ENCODE results near the gene TMEM86B.

TMEM86B gene, protein sequence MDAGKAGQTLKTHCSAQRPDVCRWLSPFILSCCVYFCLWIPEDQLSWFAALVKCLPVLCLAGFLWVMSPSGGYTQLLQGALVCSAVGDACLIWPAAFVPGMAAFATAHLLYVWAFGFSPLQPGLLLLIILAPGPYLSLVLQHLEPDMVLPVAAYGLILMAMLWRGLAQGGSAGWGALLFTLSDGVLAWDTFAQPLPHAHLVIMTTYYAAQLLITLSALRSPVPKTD

DNA sequence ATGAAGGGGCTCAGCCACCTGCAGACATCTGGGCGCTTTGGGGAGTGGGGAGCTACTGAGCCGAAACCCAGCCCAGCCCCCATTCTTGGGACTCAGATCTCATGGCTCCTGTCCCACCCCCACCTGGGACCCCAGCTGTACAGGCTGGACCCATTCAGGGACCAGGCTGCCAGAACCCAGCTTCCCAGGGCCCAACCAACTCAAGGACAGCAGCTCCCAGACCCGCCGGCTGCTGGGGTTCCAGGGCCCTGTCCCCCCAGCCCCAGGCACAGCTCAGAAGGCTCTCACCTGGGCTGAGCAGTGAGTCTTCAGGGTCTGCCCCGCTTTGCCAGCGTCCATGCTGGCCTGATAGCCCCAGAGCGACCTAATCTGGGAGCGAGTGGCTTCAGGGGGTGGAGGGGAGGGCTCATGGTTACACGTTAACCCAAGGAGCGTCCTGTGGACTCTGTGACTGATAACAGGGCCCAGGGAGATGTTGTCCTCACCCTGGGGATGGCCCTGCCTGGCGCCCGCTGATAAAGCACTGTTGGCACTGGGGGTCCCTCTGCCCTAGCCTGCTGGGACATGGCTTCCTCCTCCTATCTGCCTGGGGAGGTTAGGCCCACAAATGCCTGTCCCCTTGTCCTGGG is at the start of gene TMEM86B:
Gene TMEM86B, minus strand, starts transcription at position 361 of the 629 bp plus-strand sequence. Its CDS starts 22 bp downstream, at position 339.
- peaks cover 15% of the 10 kb centered on the region for H3K36me3 Mint-ChIP-seq (ENCODE audit: low read depth)
- TF ChIP-seq, protein P1, sequence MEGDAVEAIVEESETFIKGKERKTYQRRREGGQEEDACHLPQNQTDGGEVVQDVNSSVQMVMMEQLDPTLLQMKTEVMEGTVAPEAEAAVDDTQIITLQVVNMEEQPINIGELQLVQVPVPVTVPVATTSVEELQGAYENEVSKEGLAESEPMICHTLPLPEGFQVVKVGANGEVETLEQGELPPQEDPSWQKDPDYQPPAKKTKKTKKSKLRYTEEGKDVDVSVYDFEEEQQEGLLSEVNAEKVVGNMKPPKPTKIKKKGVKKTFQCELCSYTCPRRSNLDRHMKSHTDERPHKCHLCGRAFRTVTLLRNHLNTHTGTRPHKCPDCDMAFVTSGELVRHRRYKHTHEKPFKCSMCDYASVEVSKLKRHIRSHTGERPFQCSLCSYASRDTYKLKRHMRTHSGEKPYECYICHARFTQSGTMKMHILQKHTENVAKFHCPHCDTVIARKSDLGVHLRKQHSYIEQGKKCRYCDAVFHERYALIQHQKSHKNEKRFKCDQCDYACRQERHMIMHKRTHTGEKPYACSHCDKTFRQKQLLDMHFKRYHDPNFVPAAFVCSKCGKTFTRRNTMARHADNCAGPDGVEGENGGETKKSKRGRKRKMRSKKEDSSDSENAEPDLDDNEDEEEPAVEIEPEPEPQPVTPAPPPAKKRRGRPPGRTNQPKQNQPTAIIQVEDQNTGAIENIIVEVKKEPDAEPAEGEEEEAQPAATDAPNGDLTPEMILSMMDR (IDR thresholded peaks at IDR 0.05; ENCODE audit: unreplicated experiment in 3 of 3): no peak
- no peaks in the 10 kb centered on the region for H3K27me3 Mint-ChIP-seq (ENCODE audit: low read depth)

DNA sequence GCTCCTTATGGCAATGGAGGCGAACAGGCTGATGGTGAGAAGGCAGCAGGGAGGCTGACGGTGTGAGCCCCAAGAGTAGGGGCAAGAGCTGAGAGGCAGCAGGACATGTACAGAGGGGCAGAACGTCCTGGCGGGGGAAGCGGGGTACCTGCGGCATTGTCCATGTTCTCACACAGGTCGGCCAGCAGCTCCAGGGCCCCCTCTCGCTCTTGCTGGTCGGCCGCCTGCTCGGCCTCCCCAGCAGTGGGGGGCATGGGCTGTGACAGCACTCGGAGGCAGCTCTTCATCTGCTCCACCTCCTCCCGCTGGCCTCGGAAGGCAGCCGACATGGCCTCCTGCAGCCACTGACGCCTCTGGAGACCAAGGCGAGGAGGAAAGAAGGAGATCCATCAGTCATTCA is 48.9 kb upstream of the TMEM86B start:
- peaks cover 13% of the 10 kb centered on the region for H3K36me3 Mint-ChIP-seq (ENCODE audit: low read depth)
- H3K9me3 Mint-ChIP-seq: no peaks in the 10 kb centered on the region
- TF ChIP-seq, protein P1 (IDR thresholded peaks at IDR 0.05; ENCODE audit: unreplicated experiment in 3 of 3): no peak
- peak overlapping the region; percentile 70 to 82 (median 74) for H3K4me3 Mint-ChIP-seq
- H3K27me3 Mint-ChIP-seq (ENCODE audit: low read depth): no peaks in the 10 kb centered on the region
- H3K27ac Mint-ChIP-seq: no peak overlapping the region
- peaks cover 17% of the 10 kb centered on the region for H3K4me1 Mint-ChIP-seq

More for the DNA sequence above, at the start of gene TMEM86B:
- peak within 1 kb of the TSS in 1 of 3 experiments; percentile 57 for H3K27ac Mint-ChIP-seq
- H3K4me3 Mint-ChIP-seq: no peak within 1 kb of the TSS
- H3K4me1 Mint-ChIP-seq: no peaks in the 10 kb centered on the region
- H3K9me3 Mint-ChIP-seq: no peaks in the 10 kb centered on the region

DNA sequence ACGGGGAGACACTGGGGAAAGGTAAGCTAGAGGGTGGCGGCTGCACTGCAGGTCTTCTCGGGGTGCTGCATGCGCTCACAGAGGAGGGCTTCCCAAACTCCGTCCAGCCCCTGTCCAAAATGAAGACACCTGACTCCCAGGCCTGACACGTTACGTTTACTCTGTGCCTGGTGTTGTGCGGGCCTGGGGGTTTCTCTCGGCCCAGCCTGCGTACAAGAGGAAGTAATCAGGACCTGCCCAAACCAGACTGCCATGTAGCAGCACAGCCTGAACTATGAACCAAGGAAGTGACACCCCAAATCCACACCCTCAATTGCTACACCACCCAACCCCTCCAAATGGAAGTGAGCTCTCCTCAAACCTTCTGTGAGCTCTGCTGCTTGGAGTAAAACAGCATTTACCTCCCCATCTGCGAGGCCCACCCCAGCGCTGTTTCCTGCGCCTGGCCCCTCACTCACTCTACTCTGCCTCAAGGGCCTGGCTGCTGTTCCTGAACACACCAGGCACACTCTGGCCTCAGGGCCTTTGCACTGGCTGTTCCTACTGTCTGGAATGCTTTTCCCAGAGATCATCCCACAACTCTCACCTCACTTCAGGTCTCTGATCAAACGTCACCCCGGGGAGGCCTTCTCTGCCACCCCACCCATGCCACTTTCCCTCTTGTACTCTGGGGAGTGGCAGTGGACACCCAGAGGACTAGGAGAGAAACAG is 48.3 kb upstream of the TMEM86B start:
- TF ChIP-seq, protein P1 (IDR thresholded peaks at IDR 0.05; ENCODE audit: unreplicated experiment in 3 of 3): no peak

DNA sequence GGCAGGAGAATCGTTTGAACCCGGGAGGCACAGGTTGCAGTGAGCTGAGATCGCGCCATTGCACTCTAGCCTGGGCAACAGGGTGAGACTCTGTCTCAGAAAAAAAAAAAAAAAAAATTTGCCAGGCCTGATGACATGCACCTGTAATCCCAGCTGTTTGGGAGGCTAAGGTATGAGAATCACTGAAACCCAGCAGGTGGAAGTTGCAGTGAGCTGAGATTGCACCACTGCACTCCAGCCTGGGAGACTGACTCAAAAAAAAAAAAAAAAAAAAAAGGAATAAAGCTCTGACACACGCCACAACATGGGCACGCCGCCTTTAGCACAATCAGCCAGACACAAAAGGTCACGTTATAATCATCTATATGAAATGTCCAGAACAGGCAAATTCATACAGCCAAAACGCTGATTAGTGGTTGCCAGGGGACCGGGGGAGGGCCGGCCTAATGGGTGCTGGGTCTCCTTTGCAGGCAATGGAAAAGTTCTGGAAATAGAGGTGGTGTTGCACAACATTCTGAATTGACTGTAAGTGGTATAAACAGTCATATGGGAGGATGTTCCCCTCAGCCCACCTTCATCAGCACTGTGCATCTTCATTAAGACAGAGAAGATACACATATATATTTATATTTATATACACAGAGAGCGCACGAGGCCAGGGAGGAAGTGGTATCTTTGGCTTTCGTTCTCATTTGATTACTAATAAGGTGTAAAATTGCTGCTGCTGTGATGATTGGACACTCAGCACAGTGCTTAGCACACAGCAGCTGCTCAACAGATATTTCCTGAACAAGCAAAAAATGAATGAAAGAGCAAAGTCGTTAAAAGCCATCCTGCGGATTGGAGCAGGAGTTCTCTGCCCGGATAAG is 47.5 kb upstream of the TMEM86B start:
- peaks cover 12% of the 10 kb centered on the region for H3K4me1 Mint-ChIP-seq
- TF ChIP-seq, protein P1 (IDR thresholded peaks at IDR 0.05; ENCODE audit: unreplicated experiment in 3 of 3): no peak
- no peaks in the 10 kb centered on the region for H3K27me3 Mint-ChIP-seq (ENCODE audit: low read depth)
- H3K36me3 Mint-ChIP-seq (ENCODE audit: low read depth): peaks cover 24% of the 10 kb centered on the region
- H3K9me3 Mint-ChIP-seq: no peaks in the 10 kb centered on the region
- peak overlapping the region in 1 of 3 experiments; percentile 52 for H3K27ac Mint-ChIP-seq
- H3K4me3 Mint-ChIP-seq: peak overlapping the region in 2 of 3 experiments; percentile 51 to 80

More for the DNA sequence above, 48.3 kb upstream of the TMEM86B start:
- Mint-ChIP-seq H3K4me3 (peak overlapping the region; percentile 70 to 82 (median 80)), H3K27me3 (ENCODE audit: low read depth) (no peaks in the 10 kb centered on the region), H3K9me3 (no peaks in the 10 kb centered on the region), H3K36me3 (ENCODE audit: low read depth) (peaks cover 19% of the 10 kb centered on the region), H3K27ac (peak overlapping the region in 1 of 3 experiments; percentile 52), H3K4me1 (peaks cover 17% of the 10 kb centered on the region)

DNA sequence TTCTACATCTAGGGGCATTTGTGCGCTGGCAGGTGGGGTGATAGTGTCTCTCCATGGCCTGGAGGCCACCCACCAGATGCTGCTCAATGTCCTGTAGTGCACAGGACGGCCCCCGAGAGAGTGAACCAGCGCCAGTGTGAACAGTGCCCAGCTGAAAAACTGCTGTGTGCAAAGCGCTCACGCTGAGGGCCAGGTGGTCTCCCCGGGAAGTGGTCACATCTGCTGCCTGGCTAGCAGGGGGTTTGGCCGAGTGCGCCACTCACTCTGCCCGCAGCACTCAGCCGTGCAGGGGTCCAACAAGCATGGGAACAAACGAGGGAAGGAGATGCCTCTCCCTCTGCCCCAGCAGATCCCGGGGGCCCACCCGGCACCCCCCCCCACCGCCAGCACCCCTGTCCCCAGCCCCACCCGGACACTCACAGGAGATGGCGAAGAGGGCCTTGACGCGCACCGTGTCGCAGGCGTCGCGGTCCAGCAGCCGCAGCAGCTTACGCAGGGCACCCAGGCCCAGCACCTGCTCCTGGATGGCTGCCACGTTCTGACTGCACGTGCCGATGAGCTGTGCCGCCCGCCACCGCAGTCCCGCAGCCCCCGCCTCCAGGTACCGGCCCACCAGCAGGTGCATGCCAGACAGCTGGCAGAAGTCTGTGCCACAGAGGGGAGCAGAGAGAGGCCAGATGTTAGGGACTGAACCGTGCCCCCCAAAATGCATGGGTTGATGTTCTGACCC is 45.6 kb upstream of the TMEM86B start:
- H3K27ac Mint-ChIP-seq: no peak overlapping the region
- H3K4me1 Mint-ChIP-seq: peaks cover 6% of the 10 kb centered on the region
- H3K27me3 Mint-ChIP-seq (ENCODE audit: low read depth): no peaks in the 10 kb centered on the region
- H3K36me3 Mint-ChIP-seq (ENCODE audit: low read depth): peaks cover 37% of the 10 kb centered on the region
- no peaks in the 10 kb centered on the region for H3K9me3 Mint-ChIP-seq
- TF ChIP-seq, protein P1 (IDR thresholded peaks at IDR 0.05; ENCODE audit: unreplicated experiment in 3 of 3): no peak
- H3K4me3 Mint-ChIP-seq: no peak overlapping the region
